Gastrocnemius medialis (tissue), 4 donors: ENCODE data around the gene GDPD5.

ENCODE experiments used
- POLR2A ChIP-seq, 2 donors: fragments of 450-650 bp; IDR thresholded peaks; one replicate each; pipeline ENCODE4 v1.6.1; 2017; ENCODE audit warnings: antibody characterized with exemption in 2 of 2, mild to moderate bottlenecking in 2 of 2, moderate library complexity in 2 of 2
- TF ChIP-seq, protein P1 (sequence below), 5 experiments: fragments of 450-650 bp in 3 of 5; fragments of 200-600 bp in 2 of 5; sonication (generic) in 2 of 5; IDR thresholded peaks in 4 of 5; conservative IDR thresholded peaks in 1 of 5; 1 replicate in 4 of 5; 2 replicates in 1 of 5; pipeline ENCODE4 v1.5.1; 2016 to 2019; ENCODE audit warnings: antibody characterized with exemption in 5 of 5, mild to moderate bottlenecking in 3 of 5, moderate library complexity in 3 of 5

- TF ChIP-seq, protein P1, sequence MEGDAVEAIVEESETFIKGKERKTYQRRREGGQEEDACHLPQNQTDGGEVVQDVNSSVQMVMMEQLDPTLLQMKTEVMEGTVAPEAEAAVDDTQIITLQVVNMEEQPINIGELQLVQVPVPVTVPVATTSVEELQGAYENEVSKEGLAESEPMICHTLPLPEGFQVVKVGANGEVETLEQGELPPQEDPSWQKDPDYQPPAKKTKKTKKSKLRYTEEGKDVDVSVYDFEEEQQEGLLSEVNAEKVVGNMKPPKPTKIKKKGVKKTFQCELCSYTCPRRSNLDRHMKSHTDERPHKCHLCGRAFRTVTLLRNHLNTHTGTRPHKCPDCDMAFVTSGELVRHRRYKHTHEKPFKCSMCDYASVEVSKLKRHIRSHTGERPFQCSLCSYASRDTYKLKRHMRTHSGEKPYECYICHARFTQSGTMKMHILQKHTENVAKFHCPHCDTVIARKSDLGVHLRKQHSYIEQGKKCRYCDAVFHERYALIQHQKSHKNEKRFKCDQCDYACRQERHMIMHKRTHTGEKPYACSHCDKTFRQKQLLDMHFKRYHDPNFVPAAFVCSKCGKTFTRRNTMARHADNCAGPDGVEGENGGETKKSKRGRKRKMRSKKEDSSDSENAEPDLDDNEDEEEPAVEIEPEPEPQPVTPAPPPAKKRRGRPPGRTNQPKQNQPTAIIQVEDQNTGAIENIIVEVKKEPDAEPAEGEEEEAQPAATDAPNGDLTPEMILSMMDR (IDR thresholded peaks at IDR 0.05 in 4 of 5, conservative IDR thresholded peaks at IDR 0.05 in 1 of 5) = no peak
- no peak for TF ChIP-seq POLR2A (IDR thresholded peaks at IDR 0.05)
Measured at GRCh38 chr11:75481223-75481921, 44.4 kb downstream of the GDPD5 start.
